GM19025 (cell line): Measurements from ENCODE around the gene NF1.
"Not testable (repeated sequence)": the region's sequence is repeated elsewhere in the genome, so short reads cannot be mapped to it uniquely, and the experiment has no call there.

Experiments
- ATAC-seq: cut with Tn5 transposase; IDR thresholded peaks from one replicate; pipeline ENCODE4 v1.9.1; 2021; ENCODE audit warnings: mild to moderate bottlenecking, low read depth, moderate library complexity; ENCODE audit not compliant: unreplicated experiment

NF1 gene

DNA sequence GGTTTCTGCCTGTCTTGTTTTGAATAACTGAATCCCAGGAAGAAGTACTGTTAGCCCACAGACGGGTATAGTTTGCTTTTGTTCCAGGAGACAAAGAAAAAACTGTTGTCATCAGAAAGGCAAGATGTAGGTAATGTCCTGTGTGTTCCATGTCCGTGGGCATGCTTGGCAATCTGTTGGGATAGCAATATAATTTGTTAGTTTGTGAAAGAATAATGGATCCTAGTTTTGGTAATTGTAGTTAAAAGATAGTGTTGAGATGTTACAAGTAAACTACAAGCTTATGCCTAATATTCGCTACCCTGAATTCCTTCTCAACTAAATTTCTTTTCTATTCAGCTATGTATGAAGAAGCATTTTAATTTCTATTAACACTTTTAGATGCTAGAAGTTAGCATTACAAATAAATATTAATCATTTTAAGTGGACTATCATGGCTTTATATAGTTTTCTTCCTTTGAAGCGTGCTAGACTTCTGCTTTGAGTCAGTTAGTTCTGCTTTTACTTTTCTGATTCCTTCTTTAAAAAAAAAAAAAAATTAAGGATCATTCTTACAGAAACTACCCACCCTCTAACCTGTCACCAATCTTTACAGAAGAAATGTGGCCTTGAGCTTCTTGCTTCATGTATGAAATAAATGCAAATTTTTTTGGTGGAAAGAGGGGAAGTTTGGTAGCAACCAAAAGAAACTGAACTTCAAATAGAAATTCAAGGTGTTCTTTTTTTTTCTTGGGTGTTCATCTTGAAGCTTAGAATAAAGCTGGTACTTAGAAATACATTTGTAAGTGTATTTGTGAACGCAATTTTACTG lies 224.3 kb downstream of the NF1 start:
- no peak for ATAC-seq

DNA sequence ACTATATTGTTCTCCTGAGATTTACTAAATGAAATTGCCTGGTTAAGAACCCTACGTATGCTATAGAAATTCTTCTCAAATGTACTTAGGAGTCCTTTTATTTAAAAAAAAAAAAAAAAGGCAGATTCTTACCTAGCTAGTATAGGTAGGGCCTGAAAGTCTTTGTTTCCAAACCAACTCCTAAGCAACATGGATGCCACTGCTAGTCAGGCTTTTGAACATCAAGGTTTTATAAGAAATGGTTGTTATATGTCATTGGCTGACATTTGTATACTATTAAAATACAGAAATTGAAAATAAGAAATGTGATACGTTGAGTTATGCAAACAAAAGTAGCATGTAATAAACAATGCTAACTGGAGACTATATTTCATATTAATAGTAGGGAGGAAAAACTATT lies 225.5 kb downstream of the NF1 start:
- ATAC-seq = no peak

DNA sequence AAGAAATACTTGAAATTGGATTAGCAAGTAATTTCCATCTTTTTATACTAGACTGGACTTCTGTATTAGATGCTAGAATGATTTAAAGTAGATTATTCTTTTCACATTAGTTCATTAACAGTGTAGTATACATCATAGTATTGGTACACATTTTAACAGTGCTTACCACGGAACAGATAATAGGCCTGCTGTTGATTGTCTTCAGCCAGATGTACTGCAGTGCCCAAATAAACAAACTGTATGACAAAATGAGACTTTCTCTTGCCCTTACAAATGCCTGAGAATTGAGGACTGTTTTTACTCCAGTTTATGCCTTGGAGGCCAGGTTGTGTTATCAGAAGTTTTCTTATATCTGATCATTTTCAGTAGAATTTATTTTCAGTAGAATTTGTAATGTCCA lies 226.0 kb downstream of the NF1 start:
- ATAC-seq = no peak

DNA sequence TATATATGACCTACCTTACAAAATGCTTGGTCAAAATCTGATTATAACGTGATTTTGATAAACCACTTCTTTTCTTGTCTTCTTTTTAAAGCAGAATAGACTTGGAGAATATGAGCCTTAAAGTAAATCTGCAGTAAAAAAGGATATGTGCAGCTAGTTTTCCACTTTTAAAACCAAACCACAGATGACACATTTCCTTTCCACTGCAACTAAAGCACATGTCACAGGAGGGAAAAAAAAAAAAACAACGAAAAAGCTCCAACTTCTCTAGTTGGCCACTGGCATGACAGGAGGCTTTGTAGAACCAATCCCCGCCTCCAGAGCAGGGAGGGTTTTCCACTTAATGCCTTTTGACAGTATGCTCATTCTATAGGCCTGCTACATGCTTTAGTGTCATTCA lies 226.7 kb downstream of the NF1 start, which contains the start of gene EVI2A:
EVI2A (minus strand) TSS at position 142 of the 400 bp plus-strand sequence. CDS start 2,609 bp downstream, outside the sequence.
- no peak for ATAC-seq

DNA sequence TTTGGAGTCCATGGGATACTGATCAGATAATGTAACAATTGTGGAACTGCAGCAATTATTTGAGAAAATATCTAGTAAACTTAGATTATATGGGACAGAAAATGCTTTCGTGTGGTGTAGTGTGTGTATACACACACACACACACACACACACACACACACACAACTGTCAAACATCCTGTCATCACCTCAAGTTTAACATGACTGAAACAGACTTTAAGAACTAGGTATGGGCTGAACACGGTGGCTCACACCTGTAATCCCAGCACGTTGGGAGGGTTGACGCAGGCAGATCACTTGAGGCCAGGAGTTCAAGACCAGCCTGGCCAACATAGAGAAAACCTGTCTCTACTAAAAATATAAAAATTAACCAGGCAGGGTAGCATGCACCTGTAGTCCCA lies 227.2 kb downstream of the NF1 start:
- ATAC-seq = no peak

DNA sequence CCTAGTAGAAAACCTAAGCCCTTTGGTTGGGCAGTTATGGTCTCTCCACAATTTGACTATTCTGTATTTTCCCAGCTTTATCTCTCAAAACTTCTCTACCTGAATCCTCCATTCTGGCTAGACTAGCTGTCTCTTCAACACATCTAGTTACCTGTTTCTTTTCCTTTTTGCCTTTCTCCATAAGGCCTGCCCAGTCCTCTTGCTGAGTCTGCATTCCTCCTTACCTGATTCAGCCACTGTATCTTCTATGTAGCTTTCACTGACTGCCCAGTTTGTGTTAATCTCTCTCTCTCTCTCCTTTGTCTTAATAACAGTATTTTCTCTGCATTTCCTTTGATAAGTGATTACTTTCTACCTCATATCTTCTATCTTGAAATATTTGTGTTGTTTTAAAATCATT lies 228.8 kb downstream of the NF1 start:
- ATAC-seq = no peak

DNA sequence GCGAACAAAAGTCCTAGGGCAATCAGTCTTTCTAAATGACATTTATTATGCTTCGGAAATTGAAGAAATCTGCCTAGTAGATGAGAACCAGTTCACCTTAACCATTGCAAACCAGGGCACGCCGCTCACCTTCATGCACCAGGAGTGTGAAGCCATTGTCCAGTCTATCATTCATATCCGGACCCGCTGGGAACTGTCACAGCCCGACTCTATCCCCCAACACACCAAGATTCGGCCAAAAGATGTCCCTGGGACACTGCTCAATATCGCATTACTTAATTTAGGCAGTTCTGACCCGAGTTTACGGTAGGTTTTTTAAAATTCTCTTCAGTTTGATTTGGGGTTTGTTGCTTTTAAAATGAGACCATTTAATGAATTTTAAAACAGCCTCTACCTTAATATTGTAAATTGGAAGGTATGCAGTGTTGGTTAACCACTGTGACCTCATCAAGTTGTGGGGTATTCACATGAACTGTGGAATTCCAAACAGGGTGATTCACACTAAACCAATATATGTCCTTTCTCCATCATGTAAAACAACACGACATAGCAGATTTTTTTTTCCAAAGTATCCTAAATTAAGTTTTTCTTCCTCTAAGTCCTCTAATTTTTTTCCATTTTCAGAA lies 232.9 kb downstream of the NF1 start:
- ATAC-seq = no peak

DNA sequence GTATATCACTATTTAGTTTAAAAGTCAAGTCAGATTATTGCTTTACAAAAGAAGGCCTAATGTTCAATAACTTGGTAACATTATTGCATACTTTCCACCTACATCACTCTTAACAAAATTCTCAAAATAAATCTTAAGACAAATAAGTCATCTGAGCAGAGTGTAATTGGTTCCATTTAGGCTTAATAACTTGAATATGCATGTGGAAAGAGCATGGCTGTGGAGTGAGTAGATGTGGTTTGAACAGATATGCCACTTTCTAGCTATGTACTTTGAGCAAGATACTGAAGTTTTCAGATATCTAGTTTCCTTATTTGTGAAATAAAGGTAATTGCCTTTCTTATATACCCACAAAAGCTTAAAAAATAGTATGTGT lies 233.4 kb downstream of the NF1 start:
- no peak for ATAC-seq

DNA sequence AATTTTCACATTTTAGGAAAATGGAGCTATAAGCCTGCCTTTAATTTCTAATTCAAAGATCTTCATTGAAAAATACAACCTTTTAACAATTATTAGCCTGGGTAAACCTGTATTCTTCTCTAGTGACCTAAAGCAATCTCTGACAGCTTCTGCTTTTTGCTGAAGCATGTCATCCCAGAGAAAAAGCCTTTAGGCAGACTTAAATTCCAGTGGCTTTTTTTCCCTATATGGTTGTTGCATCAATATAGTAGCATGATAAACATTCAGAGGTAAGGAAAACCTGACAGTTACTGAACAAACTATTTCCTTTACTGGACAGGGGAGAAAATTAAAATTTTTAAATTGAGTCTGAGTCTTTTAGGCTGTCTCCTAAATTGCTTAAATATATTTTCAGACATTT lies 234.4 kb downstream of the NF1 start:
- ATAC-seq = no peak

DNA sequence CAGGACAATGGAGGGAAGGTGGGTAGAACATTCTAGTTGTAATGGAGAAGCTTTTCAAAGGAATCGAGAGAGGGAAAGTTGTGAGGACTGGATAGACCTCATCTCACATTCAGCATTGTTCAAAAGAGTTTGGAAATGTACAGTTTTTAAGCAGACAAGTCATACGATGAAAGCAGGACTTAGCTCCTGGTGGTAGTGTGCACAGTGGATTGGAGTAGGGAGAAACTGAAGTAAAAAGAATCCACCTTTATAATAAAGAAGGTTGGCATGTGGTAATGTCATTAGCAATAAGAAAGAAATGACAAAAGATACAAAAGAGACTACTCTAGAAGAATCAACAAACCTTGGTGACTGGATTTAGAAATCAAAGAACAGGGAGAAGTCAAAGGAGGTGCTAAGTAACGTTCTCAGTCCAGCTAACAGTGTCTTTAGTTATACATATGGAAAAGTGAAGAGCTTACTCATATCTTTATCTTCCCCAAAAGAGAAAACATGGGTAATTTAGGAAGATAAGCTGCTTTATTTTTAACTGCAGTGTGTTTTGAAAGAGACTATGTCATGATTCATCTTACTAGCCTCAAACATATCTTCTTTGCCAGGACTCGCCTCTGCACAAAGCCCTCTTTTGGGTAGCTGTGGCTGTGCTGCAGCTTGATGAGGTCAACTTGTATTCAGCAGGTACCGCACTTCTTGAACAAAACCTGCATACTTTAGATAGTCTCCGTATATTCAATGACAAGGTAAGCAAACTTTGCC lies 245.3 kb downstream of the NF1 start:
- no peak for ATAC-seq

DNA sequence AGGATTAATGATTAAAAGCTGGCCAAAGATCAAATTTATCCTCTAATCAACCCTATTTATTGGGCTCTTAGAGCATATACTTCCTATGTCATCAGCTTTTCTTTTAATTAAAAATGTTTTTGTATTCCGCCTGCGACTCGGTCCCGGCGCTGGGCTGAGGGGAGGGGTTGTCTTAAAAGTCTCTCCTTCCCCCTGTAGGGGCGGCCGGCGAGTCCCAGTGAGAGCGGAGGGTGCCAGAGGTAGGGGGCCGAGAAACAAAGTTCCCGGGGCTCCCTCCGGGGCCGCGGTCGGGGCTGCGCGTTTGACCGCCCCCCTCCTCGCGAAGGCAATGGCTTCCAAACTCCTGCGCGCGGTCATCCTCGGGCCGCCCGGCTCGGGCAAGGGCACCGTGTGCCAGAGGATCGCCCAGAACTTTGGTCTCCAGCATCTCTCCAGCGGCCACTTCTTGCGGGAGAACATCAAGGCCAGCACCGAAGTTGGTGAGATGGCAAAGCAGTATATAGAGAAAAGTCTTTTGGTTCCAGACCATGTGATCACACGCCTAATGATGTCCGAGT lies 250.5 kb downstream of the NF1 start:
- ATAC-seq = not testable (repeated sequence)

DNA sequence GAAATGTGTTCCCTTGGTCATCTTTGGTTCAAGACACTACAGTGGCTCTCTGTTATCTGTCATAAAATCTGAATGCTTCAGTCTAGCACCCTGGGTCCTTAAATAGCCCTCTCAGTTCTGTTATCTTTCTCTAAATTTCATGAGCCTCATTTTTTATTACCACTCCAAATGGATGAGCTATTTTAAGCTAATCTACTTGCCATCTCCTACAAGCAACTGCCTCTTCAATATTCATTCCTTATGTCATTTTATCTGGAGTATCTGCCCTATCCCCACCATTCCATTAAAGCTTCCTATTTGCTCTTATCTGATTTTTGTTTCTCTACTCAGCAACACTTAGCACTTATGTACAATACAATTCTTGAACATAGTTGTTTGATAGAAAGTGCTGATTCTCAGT lies 254.7 kb downstream of the NF1 start:
- no peak for ATAC-seq

DNA sequence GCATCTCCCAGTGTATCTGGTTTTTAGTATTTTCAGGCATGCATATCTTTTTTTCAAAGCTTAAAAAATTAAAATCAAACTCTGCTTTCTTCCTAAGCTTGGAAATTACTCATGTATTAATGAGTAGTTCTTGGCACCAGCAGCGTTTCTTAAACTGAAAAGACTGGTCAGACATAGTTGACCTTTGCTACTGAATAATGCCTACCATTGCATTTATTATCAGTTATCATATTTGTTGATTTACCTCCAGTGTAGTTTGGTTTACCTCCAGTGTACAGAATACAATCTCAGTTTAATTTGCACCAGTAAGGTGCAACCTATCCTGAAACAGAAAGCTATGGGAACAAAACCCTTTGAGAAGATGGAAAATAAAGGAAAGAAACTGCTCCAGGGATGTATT lies 261.2 kb downstream of the NF1 start:
- ATAC-seq = no peak

DNA sequence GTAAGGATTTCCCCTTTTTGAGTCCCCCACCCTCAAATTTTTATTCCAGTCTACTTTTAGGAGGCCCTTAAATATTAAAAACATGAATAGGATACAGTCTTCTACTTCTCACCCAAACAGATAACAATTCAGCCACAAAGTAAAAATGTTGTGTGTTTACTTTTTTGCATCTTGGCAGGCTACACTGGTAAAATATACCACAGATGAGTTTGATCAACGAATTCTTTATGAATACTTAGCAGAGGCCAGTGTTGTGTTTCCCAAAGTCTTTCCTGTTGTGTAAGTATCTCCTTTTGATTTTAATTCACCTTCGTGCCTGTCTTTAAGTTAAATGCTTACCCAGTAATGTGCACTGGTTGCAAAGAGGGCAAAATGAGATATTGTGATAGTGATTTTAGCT lies 262.3 kb downstream of the NF1 start:
- ATAC-seq = no peak

DNA sequence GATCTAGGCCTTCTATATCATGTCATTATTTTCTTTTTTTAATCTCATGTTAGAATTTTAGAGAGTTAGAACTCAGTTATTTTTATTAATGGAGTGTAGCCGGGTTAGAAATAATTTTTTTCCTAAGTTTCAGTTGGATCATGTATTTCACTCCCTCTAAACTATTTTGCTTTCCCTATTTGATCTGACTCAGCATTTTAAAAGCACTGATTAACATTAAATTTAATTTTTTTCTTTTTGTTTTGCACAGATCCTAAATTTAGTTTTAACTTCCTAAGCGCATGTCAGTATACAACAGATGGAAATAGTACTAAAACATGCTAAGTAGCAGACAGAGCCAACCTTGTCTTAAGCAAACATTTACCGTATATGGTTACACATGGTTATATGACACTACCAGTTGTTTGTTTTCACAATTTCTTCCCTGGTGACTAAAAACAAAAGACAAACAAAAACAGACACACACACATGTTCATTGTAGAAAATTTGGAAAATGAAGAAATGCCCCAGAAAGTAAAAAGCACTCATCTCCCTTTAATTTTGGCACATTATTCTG lies 263.1 kb downstream of the NF1 start:
- ATAC-seq = no peak

DNA sequence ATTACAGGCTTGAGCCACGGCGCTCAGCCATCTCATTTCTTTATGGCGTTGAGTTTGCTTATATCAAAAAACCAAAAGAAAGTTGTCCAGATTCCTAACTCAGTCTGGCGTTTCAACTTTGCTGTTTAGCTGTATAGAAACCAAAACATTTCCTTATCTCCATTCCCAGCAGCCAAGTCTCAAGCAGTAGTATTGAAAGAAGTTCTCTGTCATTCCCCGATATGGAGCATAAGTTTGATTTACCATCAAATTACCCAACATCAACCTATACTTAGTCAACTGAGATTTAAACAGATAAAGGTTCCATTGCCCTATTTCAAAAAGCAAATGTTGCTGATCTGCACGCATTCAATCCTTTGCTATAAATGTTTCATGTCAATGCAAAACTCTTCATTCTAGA lies 269.2 kb downstream of the NF1 start:
- ATAC-seq = no peak

DNA sequence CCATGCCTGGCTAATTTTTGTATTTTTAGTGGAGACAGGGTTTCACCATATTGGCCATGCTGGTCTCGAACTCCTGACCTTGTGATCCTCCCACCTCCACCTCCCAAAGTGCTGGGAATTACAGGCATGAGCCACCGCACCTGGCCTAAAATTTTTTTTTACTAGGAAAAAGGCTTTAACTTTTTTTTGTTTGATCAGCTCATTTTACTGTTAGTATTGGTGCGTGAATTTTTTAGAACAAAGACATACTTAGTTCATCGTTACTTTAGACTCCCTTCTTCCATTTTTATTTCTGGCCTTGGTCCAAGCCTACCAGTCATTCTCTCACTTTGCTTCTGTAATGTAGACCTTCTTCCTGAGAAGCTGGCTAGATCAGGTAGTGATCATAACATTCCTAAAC lies 271.3 kb downstream of the NF1 start:
- ATAC-seq = no peak

DNA sequence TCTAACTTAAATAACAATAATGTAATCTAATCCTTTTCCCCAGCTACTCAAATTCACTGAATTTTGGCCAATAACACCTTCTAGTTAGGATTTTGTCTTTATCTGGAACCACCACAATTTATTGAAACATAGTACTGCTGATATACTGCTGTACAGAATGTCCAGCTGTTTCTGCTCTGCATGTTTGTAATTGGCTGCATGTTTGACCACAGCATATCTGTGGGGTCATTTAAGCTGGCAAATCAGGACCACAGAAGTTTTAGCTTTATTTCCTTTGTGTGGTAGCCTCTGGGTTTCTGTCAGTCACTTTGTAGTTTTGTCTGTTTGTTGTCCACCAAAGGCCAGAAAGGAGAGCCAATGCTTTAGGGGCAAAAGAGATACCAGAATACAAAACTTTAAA lies 274.5 kb downstream of the NF1 start:
- ATAC-seq = no peak

DNA sequence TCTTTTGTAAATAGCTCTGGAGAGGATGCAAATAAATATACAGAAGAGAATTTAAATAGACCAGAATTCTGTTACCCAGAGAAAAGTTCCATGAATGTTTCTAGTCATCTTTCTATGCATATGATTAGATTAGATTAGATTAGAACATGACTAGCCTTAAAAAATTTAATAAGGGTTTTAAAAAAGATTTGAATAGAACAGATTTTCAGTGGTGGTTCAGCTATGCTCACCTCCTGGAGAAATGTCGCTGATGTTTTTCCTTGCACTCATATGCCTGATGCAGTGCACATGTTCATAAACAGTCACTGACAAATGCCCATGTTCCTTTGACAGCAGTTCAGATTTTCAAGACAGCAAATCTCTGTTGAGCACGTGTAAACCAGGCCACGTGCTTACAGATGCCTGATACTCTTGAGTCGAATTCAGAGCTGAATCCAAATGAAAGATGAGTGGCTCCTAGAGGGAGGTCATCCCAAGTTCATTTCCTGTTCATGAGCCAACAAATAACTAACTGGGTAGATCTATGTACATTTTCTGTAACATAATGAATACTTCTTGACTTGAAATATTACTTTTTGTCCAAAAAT lies 276.8 kb downstream of the NF1 start:
- ATAC-seq = no peak
